ENCODE measurements around the gene ORM2. TPM values are rescaled to one million over a fixed set of nuclear protein-coding genes. Genes with fewer than 3 reads are reported as not detected.

ORM2 gene
- total and polyA plus RNA-seq, 8 donors: 1.2 to 17.1 (median 3.4) TPM; not detected in 4

DNA sequence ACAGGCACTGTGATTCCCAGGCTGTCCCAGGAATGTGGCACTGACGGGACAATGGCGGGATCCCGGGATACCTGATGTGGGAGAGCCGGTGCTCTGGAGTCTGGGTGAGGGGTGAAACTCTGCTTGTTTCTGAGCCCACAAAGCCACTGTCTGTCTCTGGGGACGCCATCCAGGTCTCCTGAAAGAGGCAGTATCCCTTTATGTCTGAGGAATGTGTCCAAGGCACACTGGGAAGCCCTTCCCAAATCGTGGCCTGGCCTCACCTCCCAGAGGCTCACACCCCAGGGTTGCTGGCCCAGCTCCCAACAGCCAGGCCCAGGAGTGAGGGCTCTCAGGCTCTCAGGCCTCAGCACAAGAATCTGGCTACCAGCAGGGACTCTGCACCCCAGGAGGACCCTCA lies 27.1 kb downstream of the ORM2 start:
- H3K36me3 ChIP-seq: peaks cover 73 to 100% (median 100%) of the 10 kb centered on the region in 4 donors
- H3K27ac ChIP-seq: no peak overlapping the region
- no peak for TF ChIP-seq POLR2AphosphoS5 (IDR thresholded peaks at IDR 0.05)
- WGBS, 5 donors: 75 to 90% (median 87%) methylated on average over 5 to 6 of the region's 6 CpGs
- no peaks in the 10 kb centered on the region for H3K9me3 ChIP-seq
- H3K4me3 ChIP-seq: no peak overlapping the region
- peaks cover 0 to 3% (median 0%) of the 10 kb centered on the region in 4 donors for H3K4me1 ChIP-seq
- no peaks in the 10 kb centered on the region for H3K27me3 ChIP-seq
- intact Hi-C loops (cut with DNase I; ENCODE audit: low total_unique reads): no loop called here
- no peak for DNase-seq

DNA sequence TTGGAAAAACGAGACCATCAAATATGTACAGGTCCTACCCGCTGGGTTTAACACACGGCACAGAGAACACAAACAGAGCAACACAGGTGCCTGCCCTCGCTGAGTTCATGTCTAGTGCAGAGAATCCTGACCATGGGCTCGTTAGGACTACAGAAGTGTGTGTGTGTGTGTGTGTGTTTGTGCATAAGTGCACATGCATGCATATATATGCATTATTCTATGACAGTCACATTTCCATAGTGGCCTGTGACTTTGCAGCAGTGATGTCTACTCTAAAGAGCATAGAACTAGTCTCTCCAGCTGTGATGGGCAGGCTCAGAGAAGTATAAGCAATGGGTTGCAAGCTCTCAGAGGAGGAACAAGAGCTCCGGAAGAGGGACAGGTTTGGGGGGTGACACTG lies 27.7 kb downstream of the ORM2 start:
- Histone ChIP-seq H3K27ac (no peak overlapping the region), H3K9me3 (no peaks in the 10 kb centered on the region), H3K4me1 (peaks cover 0 to 3% (median 0%) of the 10 kb centered on the region in 4 donors), H3K4me3 (no peak overlapping the region), H3K27me3 (no peaks in the 10 kb centered on the region), H3K36me3 (peaks cover 79 to 100% (median 100%) of the 10 kb centered on the region in 4 donors)
- WGBS, 5 donors: 87 to 92% (median 88%) methylated on average over 6 of the region's 6 CpGs
- TF ChIP-seq EP300 (IDR thresholded peaks at IDR 0.05) (no peak), POLR2A (IDR thresholded peaks at IDR 0.05) (no peak), POLR2AphosphoS5 (IDR thresholded peaks at IDR 0.05) (no peak)
- TF ChIP-seq, protein P1, sequence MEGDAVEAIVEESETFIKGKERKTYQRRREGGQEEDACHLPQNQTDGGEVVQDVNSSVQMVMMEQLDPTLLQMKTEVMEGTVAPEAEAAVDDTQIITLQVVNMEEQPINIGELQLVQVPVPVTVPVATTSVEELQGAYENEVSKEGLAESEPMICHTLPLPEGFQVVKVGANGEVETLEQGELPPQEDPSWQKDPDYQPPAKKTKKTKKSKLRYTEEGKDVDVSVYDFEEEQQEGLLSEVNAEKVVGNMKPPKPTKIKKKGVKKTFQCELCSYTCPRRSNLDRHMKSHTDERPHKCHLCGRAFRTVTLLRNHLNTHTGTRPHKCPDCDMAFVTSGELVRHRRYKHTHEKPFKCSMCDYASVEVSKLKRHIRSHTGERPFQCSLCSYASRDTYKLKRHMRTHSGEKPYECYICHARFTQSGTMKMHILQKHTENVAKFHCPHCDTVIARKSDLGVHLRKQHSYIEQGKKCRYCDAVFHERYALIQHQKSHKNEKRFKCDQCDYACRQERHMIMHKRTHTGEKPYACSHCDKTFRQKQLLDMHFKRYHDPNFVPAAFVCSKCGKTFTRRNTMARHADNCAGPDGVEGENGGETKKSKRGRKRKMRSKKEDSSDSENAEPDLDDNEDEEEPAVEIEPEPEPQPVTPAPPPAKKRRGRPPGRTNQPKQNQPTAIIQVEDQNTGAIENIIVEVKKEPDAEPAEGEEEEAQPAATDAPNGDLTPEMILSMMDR (IDR thresholded peaks at IDR 0.05): no peak
- no peak for DNase-seq
- intact Hi-C loops (cut with DNase I; ENCODE audit: low total_unique reads): no loop called here

DNA sequence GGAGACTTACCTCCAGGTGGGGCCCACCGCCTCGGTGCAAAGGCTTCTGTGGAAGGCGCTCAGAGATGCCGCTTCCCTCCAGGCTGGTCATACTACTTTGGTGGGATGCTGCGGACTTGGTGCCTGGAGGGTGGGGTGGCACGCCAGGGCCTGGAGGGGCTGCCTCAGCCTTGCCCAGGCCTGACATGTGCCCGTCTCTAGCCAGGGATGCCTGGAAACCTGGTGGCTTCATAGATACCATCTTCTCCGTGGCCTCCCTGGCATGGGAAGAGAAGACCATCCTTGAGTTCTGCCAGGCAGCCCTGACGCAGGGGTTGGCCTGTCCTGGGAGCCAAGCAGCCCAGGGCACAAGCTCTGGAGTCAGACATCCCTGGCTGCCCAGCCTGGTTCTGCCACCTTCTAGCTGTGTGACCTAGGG lies 28.3 kb downstream of the ORM2 start:
- intact Hi-C loops (cut with DNase I; ENCODE audit: low total_unique reads): no loop called here
- Histone ChIP-seq H3K36me3 (peaks cover 83 to 100% (median 100%) of the 10 kb centered on the region in 4 donors), H3K27ac (no peak overlapping the region), H3K9me3 (no peaks in the 10 kb centered on the region), H3K4me1 (no peaks in the 10 kb centered on the region), H3K4me3 (no peak overlapping the region), H3K27me3 (no peaks in the 10 kb centered on the region)
- no peak for DNase-seq
- TF ChIP-seq POLR2A (IDR thresholded peaks at IDR 0.05) (no peak), POLR2AphosphoS5 (IDR thresholded peaks at IDR 0.05) (no peak), EP300 (IDR thresholded peaks at IDR 0.05) (no peak)
- TF ChIP-seq, protein P1 (IDR thresholded peaks at IDR 0.05): no peak
- 88 to 100% (median 96%) methylated on average over 8 to 9 of the region's 9 CpGs for WGBS, 5 donors

DNA sequence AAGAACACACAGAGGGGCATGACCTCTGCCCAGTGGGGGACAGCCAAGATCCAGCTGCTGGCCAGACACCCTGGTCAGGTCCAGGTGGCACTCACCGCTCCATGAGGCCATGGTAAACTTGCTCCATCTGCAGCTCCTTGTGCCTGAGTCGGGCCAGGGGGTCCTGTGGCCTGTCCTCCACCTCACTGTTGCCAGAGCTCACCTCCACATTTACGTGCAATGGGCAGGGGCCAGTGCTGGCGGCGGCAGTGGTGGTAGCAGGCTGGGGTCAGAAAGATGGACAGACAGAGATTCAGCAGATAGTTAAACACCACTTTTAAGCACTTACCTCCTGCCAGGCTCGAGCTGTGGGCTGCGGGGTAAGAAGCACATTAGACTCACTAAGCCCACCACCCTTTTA lies 30.1 kb downstream of the ORM2 start:
- peaks cover 83 to 100% (median 100%) of the 10 kb centered on the region in 4 donors for H3K36me3 ChIP-seq

DNA sequence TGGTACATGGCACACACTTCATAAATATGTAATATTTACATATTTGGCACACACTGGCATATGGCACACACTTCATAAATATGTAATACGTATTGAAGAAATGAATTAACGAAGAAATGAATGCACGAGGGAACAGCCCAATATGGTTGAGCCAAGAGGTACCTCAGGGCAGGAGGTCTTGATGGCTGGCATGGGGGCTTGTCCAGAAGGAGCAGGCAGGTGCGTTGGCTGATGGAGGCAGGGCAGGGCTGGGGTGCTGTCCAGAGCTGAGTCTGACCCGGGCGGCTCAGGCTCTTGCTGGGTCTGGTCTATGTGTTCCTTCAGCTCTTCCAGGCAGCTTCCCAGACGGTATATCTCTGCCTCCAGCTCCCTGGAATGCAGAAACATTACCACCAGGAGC lies 31.9 kb downstream of the ORM2 start:
- H3K36me3 ChIP-seq: peaks cover 67 to 100% (median 96%) of the 10 kb centered on the region in 4 donors

More for the DNA sequence above, 30.1 kb downstream of the ORM2 start:
- no peak overlapping the region for H3K27ac ChIP-seq
- no peak overlapping the region for H3K4me3 ChIP-seq
- H3K4me1 ChIP-seq: peaks cover 0 to 14% (median 0%) of the 10 kb centered on the region in 4 donors
- no peaks in the 10 kb centered on the region for H3K27me3 ChIP-seq
- intact Hi-C loops (cut with DNase I; ENCODE audit: low total_unique reads): no loop called here
- DNase-seq: no peak
- TF ChIP-seq EP300 (IDR thresholded peaks at IDR 0.05) (no peak), POLR2A (IDR thresholded peaks at IDR 0.05) (no peak)
- no peaks in the 10 kb centered on the region for H3K9me3 ChIP-seq
- 93 to 99% (median 96%) methylated on average over 7 of the region's 7 CpGs for WGBS, 5 donors

More for the DNA sequence above, 31.9 kb downstream of the ORM2 start:
- no peaks in the 10 kb centered on the region for H3K9me3 ChIP-seq
- no peak for DNase-seq
- WGBS, 5 donors: 87 to 97% (median 94%) methylated on average over 7 of the region's 7 CpGs
- peaks cover 0 to 25% (median 5%) of the 10 kb centered on the region in 4 donors for H3K4me1 ChIP-seq
- no peak overlapping the region for H3K4me3 ChIP-seq
- H3K27ac ChIP-seq: no peak overlapping the region
- intact Hi-C loops (cut with DNase I; ENCODE audit: low total_unique reads): no loop called here
- no peak for TF ChIP-seq POLR2AphosphoS5 (IDR thresholded peaks at IDR 0.05)
- no peak for TF ChIP-seq POLR2A (IDR thresholded peaks at IDR 0.05)
- TF ChIP-seq, protein P1 (IDR thresholded peaks at IDR 0.05): no peak
- TF ChIP-seq EP300 (IDR thresholded peaks at IDR 0.05): no peak
- no peaks in the 10 kb centered on the region for H3K27me3 ChIP-seq

Data from stomach (tissue), 9 donors.